Activated naive CD4-positive, alpha-beta T cell treated with anti-CD3 and anti-CD28 coated beads, Interleukin-2, amount 50 U/mL, for 16 hours (primary cell): ENCODE data around the gene LRRTM1.

ENCODE experiments used
- DNase-seq: peaks from one replicate; pipeline ENCODE4 v3.0.0-alpha.2; 2020

LRRTM1 gene, protein sequence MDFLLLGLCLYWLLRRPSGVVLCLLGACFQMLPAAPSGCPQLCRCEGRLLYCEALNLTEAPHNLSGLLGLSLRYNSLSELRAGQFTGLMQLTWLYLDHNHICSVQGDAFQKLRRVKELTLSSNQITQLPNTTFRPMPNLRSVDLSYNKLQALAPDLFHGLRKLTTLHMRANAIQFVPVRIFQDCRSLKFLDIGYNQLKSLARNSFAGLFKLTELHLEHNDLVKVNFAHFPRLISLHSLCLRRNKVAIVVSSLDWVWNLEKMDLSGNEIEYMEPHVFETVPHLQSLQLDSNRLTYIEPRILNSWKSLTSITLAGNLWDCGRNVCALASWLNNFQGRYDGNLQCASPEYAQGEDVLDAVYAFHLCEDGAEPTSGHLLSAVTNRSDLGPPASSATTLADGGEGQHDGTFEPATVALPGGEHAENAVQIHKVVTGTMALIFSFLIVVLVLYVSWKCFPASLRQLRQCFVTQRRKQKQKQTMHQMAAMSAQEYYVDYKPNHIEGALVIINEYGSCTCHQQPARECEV

DNA sequence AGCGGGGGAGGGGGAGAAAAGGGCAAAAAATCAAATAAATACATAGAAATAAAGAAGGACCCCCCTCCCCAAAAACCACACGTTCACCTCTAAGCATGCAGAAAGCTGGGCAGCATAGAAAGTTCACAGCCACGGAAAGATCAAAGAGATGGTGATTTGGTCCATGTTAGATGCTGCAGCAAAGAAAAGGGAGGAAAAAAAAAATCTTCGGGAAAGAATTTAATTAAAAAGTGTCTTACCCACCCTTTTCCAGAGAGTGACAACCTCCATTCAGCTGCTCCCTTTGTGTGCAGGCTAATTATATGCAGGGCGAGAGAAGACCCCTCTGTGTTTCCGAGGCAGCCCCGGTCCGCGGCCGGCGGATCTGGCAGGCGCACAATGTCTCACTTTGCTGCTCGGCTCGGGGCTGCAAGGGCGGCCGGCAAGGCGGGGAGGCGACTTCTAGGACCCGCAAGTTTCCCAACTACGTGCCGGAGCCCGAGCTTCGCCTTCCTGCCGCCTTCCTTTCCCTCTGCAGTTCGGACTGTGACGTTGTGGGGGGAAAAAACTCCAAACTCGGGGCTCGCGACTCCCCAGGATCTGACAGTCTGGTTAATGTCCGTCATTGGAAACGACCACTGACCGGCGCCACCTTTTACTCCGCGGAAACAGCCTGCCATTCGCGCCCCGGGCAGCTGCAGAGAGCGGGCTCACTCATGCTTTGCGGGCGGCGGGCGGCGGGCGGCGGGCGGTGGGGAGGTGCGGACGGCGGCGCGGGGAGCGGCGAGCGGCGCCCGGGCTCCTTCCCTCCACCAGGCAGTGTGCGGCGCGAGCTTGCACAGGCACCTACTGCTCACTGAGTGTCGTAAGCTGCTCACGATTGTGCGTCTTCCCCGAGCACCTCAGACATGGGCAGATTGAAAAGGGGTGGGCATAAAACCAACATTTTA is at the start of gene LRRTM1:
Gene LRRTM1, minus strand, starts transcription at position 844 of the 929 bp plus-strand sequence. CDS start 933 bp downstream, outside the sequence.
- DNase-seq = no peak

DNA sequence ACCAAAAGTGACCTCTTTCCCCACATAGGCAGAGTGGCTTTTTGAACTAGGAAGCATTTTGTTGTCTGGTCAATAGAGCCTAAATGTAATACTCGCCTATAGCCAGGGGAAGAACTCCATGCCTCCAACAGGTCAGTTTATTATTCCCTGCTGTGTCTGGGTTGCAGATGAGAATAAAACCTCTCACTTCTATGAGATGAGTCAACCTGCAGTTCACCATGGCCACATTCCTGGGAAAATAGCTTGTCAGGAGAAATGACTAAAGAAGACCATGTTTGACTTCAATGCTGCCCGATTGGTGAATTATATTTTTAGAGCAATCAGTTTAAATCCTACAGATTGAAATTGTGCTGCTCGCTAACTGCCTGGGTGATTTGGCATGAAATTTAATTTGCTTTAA is 46.7 kb upstream of the LRRTM1 start:
- no peak for DNase-seq

DNA sequence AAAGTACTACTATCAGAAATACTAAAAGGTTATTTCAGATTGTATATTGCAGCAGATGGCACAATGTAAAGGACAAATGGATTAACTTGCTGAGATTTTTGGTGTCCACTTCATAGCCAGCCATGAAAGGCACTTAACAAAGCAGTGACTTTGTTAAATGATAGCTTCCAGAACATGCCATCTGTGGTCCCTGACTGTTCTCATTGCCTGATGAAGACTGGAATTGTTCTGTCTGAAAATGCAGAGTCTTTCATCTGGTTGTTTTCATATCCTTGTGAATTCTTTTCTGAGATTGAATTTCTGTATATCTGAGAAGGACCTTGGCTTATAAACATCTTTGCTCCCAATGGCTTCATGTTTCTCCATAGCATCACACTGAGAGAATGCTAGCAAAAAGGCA is 44.4 kb upstream of the LRRTM1 start:
- no peak for DNase-seq

DNA sequence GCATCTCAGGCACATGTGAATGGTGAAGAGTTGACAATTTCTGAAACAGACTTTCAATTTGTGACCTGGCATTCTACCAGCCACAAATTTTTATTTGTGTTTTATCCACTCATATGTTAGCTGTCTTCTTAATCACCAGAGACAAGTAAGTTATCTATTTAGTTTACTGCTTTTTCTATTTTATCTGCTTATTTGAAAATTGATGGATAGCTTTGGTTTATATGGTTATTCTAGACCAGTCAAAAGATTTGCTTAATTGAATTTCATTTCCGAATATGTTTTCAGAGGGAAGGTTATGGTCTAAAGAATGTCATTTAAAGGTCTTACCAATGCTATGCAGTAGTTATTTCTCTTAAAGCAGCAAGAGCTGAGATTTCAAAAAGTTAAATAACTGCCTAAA is 43.5 kb upstream of the LRRTM1 start:
- no peak for DNase-seq

DNA sequence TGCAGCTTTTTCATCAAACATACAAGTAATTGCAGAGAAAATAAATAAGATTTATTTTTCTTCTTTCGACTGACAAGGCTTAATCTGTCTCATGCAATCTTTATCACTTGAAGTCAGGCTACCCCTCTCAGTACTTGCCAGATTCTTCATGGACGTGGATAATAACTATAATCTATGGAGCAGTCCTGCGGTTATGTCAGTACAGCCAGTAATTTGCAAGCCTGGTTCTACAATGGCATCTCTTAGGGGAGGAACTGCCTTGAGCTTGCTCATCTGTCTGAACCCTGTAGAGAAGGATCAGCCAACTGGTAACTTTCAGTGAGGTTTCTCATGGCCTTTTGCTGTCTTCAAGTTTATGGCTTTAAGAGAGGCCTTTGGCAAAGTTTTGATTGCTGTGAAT is 35.5 kb upstream of the LRRTM1 start:
- DNase-seq = no peak

DNA sequence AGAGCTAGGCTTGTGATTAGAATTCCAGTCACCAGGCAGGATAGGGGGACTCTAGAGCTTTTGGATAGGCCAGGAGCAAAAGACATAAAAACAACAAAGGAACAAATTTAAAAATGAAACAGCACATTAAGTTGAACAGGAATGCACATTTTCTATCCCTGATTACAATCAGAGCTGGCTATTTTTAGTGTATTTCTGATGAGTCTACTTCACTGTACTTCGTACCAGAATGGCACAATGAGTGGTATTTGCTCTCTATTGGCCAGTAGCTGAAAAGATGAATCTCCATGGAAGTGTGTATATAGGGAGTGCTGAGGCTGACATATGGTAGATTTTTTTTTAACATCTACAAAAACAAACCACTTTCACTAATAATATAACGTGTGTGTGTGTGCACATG is 34.2 kb upstream of the LRRTM1 start:
- DNase-seq = no peak

DNA sequence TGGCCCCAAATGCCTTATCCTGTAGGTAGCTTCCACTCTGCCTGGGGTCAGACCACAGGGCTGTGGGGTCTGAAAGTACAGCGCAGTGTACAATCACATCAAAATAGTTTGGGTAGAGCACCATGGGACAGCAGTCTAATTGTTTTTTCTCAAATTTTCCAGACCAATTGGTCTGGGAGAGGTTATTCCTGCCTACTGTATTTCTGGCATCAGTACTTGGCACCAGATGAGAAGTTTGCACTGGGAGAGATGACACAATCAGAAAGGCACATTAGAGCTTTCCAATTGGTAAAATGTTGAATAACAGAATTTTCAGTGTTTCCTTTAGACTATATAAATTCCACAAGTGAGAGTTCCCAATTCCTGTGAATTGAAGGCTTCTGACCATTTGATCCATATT is 30.9 kb upstream of the LRRTM1 start:
- no peak for DNase-seq

DNA sequence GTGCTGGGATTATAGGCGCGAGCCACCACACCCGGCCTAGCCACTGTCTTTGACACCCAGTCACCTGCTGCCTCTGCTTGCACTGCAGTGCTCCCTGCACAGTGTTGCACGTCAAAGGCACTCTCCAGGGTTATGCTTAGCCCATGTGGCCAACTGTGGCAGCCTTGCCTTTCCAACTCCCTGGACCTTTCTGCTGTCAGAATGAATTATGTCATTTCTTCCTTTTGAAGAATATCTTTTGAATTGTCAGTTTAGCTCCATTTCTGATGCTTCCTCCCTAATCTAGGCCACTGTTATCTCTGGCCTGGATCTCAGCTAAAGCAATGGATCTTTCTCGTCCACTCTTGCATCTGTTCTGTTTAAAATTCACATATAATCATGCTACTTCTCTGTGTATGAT is 29.3 kb upstream of the LRRTM1 start:
- no peak for DNase-seq

DNA sequence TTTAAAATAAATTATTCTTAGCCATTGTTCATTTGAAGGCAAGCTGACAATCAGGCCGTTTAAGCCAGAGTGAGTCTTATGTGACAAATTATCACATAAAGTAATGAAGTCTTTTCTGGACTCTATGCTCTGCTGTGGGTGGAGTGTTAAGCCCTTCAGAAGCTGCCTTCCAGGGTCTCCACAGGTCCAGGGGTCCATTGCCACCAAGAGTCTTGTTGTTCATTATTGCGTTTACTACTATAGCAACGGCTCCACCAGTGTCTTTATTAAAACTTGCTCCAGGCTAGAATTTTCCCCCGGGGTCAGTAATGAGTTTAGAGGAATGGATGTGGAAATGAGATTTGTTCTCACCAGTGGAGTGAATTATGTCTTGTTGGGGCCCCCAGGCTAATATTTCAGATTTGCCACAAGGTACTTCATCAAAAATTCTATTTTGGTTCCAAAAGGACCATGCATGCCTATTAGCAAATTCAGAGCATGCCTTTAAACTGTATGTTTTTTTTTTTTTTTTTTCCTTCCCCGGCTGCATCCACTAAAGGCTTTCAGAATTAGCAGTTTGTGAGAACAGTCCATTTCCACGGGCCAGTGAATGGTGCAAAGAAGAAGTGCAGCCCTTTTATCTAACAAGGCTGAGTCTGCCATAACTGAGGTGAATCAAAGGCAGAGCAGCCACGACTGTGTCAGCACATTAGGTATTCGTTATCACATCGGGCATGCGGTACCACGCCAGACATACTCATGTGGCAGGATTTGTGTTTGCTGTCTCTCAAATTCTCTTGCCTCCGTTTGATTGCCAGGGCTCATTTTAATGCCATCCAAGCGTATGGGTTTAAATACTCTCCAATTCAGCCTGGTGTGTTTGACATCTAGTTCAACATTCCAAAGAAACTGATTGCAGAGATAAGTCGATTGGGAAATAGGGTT is 26.2 kb upstream of the LRRTM1 start:
- DNase-seq = no peak

DNA sequence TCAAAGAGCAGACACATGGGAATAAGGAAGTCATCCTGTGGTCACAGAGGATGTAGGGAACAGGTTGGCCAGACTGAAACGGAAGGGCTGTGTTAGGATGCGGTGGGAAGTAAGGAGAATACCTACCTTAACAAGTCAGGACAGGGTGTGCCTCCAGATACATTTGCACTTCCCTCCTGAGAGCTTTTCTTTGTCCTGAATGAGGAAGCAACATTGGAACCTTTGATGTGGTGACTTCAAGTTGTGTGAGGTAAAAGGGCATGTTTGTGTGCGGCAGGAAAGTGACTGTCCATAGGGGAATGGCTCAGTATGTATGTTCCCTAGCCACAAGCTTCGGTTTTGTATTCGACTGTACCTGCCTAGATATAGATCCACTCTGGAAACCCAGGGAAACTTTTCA is 24.9 kb upstream of the LRRTM1 start:
- DNase-seq = no peak

DNA sequence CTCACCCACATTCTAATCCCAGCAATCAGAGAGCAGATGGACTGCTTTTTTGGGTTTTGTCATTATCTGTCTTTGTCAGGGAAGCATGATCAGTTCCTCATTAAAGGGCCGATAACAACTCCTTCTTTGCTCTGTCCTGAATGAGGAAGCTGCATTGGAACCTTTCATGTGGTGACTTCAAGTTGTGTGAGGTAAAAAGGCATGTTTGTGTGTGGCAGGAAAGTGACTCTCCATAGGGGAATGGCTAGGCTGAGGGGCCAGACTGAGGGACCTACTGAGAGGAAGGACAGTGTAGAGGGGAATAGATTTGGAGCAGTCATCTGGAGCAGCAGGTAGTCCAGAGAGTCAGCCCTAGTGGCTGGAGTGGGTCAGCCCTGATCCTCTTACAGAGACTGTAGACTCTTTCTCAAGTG is 23.6 kb upstream of the LRRTM1 start:
- no peak for DNase-seq

DNA sequence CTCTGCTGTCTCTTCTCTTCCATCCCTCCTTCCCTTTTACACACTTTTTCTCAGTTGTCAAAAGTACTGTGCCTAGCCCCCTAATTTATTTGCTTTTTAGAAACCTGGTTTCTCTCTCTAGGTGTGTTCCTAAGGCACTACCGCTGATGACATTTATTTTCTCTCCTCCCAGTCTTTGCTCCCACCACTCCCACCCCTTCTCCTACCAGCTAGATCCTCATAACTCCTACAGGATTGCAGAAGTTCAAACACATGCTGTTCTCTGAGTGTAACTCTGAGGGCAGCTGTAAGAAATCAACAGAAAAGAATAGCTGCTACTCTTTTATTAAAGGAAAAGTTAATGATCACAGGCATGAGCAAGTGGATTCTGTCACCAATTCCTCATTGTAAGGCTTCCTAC is 22.3 kb upstream of the LRRTM1 start:
- DNase-seq = no peak

DNA sequence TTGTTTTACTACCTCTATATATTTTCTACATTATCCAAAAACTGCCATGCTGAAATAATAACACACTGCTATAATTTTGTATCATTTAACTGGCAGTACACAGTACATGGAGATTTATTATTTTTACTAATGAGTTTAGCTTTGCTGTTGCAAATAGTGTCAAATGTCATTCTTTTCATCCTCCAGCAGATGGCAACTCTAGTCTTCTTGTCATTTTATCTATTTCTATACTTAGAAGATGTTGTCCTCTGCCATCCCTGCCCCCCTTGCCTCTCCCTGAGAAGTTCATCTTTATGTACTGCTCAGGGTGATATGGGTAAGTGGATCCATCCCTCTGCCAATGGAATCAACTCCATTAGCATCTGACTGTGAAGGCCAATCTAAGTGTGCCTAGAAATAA is 21.7 kb upstream of the LRRTM1 start:
- no peak for DNase-seq

DNA sequence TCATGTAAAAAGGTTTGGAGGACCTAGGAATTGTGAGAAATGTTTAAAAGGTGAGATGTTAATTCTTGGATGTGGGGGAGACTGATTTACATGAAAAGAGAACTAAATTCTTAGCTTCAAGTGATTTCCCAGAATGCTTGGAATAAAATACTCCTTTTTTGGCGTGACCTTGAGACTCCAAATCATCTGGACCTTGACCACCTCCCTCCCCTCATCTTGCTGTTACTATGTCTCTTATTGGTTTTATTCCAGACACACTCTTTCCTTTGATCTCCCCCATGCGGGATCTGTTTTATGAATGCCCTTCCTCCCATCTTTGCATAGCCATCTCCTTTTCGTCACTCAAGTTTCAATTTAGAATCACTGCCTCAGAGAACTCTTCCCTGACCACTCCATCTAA is 20.0 kb upstream of the LRRTM1 start:
- no peak for DNase-seq

DNA sequence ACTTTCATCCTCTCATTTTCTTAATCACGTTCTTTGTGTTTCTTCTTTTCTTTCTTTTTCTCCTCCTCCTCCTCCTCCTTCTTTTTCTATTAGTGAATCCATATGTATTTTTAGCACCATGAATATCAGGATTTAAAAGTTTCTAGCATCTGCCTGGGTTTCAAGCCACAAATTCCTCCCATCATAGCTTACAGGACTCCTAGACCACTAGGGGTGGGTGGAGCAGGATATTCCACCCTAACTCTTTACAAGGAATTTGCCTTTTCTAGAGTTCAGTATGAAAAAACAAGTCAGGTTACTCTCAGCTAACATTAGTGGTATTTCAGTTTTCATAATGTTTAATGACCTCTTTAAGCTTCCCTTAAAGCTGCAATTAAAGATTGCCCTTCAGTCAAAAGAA is 19.1 kb upstream of the LRRTM1 start:
- DNase-seq = no peak

DNA sequence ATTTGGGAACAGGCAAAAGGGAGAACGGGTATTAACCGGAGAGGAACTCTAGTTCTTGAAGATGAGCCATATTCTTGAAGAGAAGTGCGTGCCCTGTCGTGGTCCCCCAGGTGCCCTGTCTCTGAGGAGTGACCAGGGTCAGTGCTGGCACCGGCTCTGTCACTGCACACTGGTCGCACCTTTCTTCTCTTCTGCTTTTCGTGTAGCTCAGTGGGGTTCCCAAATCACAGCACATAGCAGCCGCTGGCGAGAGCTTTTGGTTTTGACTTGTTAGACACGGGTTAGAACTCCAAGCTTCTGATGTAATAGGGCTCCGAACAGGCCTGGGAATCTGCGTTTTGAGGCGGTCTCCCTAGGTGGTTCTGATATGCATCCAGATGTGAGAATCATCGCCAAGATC is 18.4 kb upstream of the LRRTM1 start:
- DNase-seq = no peak

DNA sequence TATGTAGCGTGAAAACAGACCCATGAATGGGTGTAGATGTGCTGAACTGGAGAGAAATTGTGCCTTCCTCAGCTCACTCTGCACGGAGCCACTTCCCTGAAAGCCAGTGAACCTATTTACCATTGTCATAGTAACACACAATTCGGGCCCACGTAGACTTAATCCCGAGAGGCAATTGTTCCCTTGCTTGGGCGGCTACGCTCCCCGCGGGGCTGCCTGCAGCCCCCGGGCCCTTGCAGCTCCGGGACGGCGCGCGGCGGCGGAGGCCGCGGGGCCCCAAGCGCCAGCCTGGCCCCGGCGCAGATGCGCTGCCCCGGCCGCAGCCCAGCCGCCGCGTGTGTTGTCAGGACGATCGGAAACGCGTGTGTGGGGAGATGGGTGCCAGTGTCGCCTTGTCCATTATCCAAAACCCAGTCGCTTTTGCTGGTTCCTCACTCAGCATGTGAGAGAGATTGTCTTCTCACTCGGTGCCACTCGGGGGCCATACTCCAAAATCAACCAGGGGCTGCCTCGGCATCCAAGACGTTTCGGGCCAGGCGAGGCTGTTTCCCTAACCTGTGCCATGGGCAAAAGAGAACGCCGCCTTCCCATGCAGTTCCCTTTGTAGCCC is 17.9 kb upstream of the LRRTM1 start:
- no peak for DNase-seq

DNA sequence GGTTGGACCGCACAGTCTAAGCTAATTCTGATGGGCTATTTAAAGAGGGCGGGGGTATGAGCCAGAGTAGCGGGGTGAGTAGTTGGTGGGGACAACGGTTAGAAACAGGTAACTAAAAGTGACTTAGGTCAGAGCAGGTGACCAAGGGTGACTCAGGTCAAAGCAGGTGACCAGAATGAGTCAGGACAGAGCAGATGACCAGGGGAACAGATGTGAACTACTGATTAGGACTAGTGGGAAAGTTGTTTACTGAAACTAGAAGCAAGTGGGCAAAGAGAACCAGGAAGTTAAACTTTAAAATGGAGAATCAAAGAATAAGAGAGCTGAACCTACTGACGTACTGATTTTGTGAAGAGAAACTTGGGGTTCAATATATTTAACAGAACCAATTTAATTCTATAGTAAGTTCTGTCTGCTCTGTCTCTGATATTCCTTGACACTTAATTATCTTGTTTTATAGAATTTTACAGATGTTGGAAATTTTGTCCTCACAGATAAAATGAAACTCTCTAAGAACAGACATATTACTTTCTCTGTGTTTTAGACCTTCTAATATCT is 7.8 kb upstream of the LRRTM1 start:
- DNase-seq = no peak

DNA sequence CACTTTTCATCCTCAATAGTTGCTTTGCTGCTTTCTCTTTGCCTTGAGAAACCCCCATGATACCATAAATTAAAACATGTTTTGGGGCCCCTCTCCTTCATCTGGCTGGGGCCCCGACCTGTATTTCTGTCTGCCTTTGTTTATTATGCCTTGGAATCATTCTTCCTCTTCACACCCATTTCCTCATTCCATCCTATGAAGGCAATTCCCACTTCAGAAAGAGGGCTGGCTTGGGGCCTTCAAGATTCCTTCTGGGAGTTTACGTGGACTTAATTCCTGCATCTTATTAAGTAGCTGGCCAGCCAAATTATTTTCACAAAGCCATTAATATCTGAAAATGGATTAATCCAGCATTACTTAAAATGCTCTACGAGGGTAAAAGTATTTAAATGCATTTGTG is 6.8 kb upstream of the LRRTM1 start:
- DNase-seq = no peak

DNA sequence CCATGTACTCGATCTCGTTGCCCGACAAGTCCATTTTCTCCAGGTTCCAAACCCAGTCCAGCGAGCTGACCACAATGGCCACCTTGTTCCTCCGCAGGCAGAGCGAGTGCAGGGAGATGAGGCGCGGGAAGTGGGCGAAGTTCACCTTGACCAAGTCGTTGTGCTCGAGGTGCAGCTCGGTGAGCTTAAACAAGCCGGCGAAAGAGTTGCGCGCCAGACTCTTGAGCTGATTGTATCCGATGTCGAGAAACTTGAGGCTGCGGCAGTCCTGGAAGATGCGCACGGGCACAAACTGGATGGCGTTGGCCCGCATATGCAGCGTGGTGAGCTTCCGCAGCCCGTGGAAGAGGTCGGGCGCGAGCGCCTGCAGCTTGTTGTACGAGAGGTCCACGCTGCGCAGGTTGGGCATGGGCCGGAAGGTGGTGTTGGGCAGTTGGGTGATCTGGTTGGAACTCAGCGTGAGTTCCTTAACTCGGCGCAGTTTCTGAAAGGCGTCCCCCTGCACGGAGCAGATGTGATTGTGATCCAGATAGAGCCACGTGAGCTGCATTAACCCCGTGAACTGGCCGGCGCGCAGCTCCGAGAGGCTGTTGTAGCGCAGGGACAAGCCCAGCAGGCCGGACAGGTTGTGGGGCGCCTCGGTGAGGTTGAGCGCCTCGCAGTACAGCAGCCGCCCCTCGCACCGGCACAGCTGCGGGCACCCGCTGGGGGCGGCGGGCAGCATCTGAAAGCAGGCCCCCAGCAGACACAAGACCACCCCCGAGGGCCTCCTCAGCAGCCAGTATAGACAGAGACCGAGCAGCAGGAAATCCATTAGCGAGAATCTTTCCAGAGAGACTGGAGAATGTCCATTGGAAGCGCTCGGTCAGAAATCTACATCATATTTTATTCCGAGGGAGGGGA is 1.3 kb downstream of the LRRTM1 start:
- DNase-seq = no peak
